Suppressor macrophage (primary cell): Measurements from ENCODE around the gene DIO3.
"Not testable (repeated sequence)": the region's sequence is repeated elsewhere in the genome, so short reads cannot be mapped to it uniquely, and the experiment has no call there.

Experiments
- DNase-seq, 4 experiments: peaks; one replicate each; pipeline ENCODE4 v3.0.0-alpha.2; 2020 to 2022

The DIO3 gene

DNA sequence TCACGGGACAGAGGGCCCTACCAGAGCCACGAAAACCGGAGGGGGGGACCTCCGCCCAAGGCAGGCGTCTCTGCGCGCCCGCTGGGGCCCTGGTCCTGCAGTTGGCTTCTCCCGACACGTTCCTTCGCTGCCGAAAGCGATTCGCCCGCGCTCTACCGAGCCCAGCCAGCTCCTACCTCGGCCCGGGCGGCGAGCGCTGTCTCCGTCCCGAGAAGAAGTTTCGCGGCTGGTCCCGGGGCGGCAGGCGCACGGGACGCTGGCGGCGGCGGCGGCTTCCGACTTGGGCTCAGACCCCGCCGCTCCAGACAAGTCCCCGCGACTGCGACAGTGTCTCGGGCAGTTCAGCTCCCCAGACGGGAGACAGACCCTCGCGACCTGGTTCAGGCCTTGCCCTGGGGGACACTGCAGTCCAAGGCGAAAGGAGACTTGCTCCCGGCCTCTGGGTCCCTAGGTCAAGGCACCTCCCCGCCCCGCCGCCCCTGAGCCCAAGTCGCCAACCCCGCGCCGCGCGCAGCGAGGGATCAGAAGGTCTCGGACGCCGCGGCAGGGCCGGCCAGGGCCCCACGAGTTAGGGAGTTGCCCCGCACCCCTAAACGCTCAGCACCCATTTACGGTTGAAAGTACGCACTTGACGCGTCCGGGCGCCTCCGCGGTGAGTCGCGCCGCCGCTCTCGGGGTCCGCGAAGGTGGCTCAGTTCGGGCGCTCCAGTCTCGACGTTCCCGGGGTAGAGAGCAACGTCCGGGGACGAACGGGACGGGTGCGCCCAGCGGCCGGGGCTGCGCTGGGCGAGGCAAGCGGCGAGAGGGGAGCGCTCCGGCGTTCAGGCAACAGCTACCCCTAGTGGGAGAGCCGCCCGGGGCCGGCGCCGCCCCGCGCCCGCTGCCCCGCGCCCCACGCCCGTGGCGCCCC lies 1.4 kb upstream of the DIO3 start:
- DNase-seq = peak in 2 of 4 experiments; percentile 16 to 32

DNA sequence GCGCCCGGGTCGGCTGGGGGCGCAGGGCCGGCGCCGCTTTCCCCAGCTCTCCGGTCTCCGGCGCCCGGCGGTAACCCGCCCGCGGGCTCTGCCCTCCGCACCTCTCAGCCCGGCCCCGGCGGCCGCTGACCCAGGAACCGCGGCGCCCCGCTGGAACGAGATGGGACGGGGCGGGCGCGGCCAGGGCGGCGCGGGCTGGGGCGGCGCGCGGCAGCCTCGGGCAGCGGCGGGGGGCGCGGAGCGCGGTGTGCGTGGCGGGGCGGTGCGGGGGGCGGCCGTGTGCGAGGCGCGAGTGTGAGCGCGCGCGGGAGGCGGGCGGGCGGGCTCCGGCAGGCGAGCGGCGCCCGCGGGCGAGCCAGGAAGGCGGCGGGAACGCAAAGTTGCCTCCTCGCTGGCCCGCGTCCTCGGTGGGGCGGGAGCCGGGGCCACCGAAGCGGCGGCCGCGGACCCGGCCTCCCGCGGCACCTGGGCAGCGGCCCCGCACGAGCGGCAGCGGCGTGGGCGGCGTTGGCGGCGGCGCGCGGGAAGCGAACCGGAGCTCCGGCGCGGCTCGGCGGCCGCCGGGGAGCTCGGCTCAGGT lies 671 bp upstream of the DIO3 start:
- no peak for DNase-seq

DNA sequence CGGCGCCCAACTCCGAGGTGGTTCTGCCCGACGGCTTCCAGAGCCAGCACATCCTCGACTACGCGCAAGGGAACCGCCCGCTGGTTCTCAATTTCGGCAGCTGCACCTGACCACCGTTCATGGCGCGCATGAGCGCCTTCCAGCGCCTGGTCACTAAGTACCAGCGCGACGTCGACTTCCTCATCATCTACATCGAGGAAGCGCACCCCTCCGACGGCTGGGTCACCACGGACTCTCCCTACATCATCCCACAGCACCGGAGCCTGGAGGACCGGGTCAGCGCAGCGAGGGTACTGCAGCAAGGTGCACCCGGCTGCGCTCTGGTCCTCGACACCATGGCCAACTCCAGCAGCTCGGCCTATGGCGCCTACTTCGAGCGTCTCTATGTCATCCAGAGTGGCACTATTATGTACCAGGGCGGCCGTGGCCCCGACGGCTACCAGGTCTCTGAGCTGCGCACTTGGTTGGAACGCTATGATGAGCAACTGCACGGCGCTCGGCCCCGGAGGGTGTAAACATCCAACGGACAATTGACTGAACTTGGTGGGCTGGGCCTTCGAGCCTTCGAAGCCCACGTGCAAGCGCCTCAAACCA lies 699 bp downstream of the DIO3 start:
- no peak for DNase-seq

DNA sequence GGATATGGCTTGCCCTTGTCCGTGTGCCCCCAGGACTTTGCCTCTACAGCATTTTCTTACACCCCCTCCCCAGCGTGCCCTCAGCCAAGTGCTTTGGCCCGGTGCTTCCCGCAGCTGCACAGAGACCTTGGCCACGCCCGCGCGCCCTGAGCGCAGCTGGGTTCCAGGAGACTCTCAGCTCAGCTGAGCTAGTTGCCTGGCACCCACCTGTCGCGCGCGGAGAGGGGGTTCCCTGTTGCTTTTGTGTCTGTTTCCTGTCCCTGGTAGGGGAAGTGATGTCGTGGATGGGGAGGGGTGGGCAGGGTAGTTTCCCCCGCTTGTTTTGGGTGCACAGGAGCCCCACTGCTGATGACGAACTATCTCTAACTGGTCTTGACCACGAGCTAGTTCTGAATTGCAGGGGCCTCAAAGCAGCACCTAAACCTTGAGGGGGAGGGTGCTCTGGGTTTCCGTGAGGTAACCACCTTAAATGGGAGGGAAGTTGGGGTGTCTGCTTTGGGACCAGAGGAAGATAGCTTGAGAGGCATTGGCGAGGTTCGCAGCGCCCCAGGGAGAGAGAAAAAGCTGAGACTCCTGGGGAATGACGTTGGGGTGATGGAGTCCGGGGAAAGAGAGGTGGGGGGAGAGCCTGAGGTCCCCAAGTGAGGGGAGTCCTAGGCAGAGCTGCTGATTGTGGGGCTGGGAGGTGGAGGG lies 1.5 kb downstream of the DIO3 start:
- DNase-seq = no peak

DNA sequence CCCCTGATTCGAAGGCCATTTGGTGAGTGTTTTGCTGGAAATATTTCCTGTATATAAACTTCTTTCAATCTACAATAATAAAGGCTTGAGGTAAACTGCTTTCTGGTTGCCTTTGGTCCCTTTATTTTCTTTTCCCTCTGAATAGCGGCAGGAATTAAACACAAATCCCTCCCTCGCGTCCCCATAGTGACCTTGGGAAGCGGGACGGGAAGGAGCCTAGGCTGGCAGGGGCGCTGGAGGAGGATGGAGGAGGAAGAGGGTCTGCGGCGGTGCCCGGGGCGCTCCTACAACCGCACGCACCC lies 2.0 kb downstream of the DIO3 start:
- DNase-seq = no peak

DNA sequence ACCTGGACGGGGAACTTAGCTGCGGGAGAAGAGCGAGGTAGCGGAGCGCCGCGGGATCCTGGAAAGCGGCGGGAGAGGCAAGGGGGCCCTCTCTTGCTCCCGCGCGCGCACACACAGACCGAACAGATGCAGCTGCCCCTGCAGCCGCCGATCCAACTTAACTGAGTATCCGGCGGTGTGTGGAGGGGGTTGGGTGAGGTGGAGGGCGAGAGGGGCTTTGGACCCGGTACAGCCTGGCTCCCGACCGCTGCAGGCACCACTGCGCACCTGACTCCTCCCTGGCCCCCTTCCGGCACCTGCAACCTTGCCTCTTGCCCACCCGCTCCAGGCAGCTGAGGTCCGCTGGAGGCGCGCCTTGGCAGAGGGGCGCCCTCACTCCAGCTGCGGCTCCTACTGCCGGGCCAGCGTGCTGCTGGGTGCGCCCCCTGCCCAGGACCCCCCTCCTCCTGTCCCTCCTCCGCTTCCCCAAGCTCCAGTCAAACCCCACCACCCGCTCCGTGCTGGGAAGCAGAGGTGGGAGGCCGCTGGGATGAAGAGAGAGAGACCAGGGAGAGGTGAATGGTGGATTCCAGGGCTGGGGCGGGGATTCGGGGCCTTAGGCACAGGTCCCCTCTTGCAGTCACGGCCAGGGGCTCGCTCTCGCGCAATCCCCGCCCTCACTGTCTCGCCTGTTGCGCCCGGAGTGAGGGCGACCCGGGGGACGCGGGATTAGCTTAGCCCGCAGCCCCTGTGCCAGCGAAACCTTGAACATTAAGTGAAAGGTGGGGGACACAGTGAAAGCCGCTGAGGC lies 2.6 kb downstream of the DIO3 start:
- DNase-seq = no peak

DNA sequence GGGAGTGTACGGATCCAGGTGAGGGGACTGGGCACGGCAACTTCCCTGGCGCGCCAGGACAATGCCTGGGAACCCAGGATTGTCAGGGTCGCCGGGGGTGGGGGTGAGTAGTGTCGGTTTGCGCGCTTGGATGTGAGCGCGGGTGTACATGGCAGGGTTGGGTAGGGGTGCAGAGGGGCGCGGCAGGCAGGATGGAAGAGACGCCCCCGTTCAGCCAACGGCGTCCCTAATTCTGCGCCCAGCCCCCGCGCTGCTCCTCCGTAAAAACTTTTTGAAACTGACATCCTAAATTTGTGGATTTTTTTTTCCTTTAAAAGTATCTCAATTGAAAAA lies 3.1 kb downstream of the DIO3 start:
- DNase-seq = no peak

DNA sequence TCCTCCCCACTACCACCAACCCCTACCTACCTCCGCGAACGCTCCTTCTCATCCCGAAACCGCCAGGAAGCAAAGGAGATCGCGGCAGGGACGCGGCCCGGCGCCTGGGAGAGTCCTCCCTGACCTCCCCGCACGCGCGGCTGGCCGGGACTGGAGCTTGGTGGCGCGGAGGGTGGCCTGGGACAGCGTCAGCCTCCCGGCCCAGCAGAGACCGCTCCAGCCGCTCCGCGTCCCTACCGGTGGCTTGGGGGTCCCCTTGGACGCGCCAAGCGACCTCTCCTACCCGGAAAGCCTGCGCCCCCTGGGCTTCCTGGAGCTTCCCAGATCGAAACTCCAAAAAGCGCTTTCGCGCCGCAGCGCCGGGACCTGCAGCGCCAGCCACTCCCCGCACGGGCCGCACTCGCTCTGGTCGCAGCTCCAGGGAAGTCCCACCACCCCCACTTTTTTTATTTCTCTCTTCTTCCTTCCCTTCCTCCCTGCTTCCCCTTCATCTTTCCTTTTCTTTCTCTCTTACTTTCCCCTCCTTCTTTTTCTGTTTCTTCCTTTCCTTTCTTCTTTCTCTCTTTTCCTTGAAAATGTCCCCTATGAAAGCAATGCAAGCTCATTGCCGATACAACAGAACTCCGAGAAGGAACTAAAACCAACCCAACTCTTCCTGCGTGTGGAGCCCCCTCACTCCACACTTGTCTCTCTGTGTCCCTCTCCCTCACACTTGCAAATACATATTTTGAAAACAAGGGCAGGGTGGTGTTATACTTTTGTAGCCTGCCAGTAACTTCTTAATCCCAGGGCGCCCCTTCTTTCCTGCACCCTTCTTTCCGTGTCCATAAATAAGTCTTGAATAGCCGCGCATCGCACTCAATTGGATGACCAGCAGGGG lies 3.8 kb downstream of the DIO3 start:
- DNase-seq = no peak

DNA sequence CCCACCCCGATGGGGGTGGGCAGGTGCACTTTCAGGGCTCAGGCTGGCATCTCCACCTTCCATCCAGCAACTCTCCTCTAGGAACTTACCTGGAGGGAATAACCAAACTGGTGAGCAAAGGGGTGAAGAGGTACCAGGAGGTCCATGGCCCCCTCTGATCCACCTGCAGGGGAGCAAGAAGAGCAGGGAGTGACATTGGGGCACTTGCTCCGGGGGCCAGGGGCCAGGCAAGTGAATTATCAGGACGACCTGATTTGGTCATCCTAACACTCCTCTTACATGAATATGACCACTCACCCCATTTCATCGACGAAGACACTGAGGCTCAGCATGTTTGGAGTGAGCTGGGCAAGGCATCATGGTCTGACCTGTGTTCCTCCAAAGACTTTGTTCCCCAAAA lies 6.0 kb downstream of the DIO3 start:
- DNase-seq = no peak

DNA sequence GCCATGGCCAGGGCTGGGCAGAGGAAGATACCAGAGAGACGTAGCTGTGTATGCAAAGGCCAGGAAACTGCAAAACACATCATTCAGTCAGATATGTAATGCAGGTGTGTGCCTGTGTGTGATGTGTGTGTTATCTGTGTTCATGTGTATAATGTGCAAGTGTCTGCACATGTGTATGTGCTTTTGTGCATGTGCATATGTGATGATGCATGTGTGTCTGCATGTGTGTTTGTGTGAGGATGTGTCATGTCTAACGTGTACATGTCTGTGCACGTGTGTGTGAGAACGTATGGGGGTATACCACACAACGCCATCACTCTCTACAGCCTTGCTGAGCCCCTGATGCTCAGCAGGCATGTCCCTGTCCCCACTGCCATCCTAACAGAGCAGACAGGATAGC lies 9.7 kb downstream of the DIO3 start:
- DNase-seq = no peak

DNA sequence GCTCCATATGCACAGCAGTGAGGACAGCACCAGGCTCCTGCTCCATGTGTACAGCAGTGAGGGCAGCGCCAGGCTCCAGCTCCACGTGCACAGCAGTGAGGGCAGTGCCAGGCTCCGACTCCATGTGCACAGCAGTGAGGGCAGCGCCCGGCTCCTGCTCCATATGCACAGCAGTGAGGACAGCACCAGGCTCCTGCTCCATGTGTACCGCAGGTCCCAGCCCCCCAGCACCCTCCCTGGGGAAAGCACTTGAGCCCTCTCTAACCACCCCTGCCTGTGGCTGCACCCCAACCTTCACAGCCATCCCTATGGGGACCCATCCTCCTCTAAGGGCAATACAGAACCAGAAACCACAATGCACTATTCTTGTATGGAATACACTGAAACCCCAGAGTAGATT lies 11.2 kb downstream of the DIO3 start:
- DNase-seq = not testable (repeated sequence)

DNA sequence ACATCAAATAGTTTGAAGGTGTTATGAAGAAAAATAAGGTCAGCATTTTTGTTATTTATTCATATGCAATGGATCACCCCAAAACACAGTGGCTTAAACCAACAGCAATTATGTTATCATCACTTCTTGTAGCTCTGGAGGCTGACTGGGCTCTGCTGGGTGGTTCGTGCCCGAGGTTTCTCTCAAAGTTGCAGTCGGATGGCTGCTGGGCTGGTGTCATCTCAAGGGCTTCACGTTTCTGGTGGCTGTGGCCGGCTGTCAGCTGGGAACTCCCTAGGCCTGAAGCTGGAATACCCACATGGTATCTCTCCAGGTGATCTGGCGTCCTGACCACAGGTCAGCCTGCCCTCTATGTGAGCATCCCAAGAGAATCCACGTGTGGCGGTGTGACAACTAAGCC lies 12.0 kb downstream of the DIO3 start:
- DNase-seq = no peak

DNA sequence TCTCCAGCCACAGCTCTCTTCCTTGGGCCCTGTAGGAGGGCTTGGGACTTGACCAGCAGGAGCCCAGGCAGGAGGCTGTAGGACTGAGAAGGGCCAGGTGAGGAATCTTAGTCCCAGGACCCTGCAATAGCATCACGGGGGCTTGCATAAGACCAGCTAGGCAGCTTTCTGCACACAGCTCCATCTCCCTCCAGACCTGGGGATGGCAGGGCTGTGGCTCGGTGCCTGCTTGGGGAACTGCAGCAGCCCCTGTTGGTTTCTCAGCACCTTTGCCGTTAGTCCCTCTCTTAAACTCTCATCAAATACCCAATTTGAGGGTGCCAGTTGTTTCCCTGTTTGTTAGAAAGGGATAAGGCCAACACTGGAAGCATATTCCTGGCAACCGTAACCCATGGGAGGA lies 14.3 kb downstream of the DIO3 start:
- DNase-seq = no peak

DNA sequence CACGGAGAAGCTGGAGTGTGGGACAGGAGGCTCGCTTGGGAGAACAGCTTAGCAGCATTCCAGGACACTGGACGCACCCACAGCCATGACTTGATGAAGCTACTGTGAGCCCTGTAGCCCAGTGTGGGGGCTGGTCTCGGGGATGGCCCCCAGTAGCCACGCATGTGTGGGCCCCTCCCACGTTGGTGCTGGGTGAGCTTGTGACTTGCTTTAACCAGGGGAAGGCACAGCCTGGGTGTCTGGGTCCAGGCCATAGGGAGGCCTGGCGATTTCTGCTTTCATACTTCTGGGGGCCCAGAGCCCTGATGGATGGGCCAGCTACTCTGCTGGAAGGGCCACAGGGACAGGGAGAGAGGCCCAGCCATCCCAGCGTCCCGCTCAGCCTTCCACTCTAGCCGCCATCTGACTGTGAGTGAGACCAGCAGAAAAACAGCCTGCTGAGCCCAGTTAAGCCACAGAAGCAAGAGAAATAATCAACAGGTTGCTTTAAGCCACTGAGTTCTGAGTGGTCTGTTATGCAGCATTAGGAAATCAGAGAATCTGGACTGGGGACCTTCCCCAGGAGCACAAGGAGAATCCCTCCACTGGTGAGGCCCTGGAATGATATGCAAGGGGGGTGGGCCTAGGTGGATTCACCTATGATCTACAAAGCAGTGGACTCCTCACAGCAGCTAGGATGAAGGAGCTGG lies 16.1 kb downstream of the DIO3 start:
- no peak for DNase-seq

DNA sequence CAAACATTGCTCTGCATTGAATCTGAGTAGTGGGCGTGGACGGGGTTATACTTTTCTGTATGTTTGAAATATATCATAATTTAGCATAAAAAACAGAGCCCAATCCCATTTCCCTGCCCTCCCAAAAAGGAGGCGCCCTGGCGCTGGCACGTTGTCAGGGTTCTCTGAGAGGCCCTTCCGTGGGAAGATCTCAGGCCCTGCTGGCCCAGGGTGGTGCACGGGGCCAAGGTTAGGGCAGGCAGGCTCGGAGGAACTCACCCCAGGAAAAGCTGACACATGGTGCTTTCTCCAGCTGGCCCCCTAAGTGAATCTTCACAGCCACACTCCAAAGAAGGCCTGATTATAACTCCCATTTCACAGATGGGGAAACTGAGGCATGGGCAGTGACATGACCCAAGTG lies 17.2 kb downstream of the DIO3 start:
- no peak for DNase-seq

DNA sequence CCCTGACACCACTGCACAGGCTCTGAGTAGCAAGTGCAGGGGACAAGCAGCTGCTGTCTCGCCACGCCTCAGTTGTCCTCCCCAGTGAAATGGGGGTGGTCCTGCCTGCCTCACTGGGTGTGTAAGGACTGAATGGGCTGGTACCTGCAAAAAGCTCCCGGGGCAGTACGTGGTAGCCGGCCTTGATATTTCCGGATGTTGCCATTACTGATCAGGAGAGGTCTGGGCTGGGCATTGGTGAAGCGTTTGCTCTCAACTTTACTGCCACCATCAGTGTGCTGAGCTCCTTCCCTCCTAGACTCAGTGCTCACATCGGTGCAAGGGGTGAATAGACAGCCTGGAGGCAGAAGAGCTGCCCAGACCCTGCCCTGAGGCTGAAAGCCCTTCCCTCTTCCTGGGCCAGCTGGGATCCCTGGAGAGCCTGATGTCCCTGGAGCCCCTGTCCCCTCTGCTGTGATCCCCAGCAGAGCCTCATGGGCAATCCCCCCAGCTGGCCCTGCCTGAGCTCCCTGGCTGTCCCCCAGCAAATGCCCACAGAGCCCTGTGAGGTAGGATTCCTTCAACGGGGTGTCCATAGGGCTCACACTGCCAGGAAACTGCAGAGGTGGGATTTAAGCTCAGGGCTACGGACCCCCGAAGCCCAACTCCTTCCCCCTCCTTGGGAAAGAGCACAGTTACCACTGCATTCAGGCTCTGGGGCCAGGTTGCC lies 18.2 kb downstream of the DIO3 start:
- DNase-seq = no peak

DNA sequence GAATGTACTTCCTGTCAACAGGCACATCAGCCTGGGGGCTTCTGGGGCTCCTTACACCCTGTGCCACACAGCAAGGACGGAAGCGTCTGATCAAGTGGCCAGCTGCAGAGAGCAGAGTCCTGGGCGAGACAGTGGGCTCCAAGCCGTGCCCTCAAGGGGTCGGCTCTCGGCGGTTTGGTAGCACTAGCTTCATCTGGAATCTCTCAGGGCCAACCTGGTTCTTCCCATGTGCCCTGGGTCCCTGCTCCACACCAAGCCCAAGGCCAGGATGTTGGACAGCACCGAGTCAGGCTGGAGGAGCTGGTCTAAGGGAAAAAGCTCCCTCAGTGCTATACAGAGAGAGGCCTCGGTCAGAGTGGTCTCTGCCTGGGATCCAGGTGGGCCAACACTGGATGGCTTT lies 20.5 kb downstream of the DIO3 start:
- no peak for DNase-seq

DNA sequence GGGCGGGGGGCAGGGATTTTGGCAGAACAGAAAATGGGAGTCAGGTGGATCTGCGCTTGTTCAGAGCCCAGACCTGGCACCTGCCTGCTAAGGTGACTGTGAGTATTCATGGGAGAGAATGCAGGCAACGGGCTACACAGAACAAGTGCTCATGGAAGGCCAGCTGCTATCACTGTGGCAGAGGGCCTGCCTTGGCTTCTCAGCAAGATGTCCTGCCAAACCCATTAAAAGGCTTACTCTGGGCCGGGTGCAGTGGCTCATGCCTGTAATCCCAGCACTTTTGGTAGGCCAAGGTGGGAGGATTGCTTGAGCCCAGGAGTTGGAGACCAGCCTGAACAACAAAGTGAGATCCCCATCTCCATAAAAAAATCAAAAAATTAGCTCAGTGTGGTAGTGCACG lies 21.0 kb downstream of the DIO3 start:
- DNase-seq = no peak

DNA sequence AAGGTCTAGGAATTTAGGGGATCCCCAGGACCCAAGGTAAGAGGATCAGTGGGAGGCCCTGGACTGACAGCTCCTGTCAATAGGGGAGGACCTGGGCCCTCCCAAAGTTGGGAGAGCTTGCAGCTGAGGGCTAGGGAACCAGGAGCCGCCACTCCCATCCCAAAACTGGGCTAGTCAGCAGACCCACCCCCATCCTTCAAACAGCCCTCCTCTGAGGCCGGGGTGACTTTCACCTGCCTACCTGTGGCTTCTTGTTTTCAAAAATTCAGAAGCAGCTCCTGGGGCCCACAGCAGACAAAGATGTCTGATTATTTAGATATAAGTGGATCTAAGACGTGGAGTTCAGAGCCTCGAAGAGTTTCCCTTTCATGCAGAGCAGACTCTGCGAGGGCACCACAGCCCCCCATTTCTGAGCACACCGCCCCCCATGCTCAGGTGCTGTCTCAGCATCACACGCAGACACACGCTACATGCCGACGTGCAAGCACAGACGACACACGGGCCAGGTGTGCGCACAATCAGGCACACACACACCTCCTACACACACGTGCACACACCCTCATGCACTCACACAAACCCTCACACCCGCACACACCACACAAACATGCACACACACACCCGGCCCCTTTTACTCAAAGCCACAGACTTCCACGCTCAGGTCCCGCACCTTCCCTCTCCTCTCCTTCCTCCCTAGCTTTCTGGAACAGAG lies 21.9 kb downstream of the DIO3 start:
- DNase-seq = no peak

DNA sequence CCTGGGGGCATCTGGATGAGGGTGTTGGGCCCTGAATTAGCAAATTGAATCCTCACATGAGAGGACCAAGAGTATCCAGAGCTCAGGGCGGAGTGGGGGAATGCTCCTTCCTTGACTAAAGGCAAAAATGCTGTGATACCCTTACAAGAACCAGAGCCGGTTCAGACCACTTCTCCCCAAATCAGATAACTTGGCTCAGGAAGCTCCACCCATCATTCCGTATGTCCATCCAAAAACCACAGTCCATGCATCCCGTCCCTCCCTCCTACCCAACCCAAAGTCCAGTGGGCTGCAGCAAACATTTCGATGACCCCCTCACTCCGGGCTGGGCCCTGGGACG lies 22.4 kb downstream of the DIO3 start:
- DNase-seq = no peak
